ENCODE data around the gene SCRN1. TPM values are rescaled to one million over a fixed set of nuclear protein-coding genes. Genes with fewer than 3 reads are reported as not detected.

Gene SCRN1
- total RNA-seq, 1 donor: 45.6 TPM

DNA sequence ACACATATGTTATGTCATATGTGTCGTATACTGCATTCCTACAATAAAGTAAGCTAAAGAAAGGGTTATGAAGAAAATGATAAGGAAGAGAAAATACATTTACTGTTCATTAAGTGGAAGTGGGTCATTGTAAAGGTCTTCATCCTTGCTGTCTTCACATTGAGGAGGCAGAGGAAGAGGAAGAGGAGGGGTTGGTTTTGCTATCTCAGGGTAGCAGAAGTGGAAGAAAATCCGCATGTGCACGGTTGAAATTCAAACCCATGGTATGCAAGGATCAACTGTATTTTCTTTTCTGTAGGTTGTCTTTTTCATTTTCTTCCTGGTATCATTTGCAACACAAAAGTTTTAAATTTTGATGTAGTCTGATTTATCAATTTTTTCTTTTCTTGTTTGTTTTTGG is 44.9 kb upstream of the SCRN1 start:
- TF ChIP-seq, protein P1, sequence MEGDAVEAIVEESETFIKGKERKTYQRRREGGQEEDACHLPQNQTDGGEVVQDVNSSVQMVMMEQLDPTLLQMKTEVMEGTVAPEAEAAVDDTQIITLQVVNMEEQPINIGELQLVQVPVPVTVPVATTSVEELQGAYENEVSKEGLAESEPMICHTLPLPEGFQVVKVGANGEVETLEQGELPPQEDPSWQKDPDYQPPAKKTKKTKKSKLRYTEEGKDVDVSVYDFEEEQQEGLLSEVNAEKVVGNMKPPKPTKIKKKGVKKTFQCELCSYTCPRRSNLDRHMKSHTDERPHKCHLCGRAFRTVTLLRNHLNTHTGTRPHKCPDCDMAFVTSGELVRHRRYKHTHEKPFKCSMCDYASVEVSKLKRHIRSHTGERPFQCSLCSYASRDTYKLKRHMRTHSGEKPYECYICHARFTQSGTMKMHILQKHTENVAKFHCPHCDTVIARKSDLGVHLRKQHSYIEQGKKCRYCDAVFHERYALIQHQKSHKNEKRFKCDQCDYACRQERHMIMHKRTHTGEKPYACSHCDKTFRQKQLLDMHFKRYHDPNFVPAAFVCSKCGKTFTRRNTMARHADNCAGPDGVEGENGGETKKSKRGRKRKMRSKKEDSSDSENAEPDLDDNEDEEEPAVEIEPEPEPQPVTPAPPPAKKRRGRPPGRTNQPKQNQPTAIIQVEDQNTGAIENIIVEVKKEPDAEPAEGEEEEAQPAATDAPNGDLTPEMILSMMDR (IDR thresholded peaks at IDR 0.05; ENCODE audit: extremely low read depth, low read depth, low read length): no peak
- Histone ChIP-seq H3K4me2 (ENCODE audit: insufficient read depth, low read length) (no peak overlapping the region), H3K79me2 (ENCODE audit: insufficient read depth, low read length) (peaks cover 39% of the 10 kb centered on the region), H3K4me1 (ENCODE audit: insufficient read depth, low read length) (peaks cover 18% of the 10 kb centered on the region), H4K20me1 (ENCODE audit: insufficient read depth, low read length) (peaks cover 24% of the 10 kb centered on the region), H2AFZ (ENCODE audit: low read length) (no peak overlapping the region), H3K27ac (ENCODE audit: low read depth, low read length) (no peak overlapping the region), H3K4me3 (ENCODE audit: insufficient read depth, low read length) (no peak overlapping the region), H3K9me3 (ENCODE audit: low read depth, low read length) (no peaks in the 10 kb centered on the region), H3K36me3 (ENCODE audit: insufficient read depth, low read length) (no peaks in the 10 kb centered on the region), H3K27me3 (ENCODE audit: insufficient read depth, low read length) (no peaks in the 10 kb centered on the region)
- DNase-seq (ENCODE audit: insufficient read length, low spot score, missing footprints): no peak

DNA sequence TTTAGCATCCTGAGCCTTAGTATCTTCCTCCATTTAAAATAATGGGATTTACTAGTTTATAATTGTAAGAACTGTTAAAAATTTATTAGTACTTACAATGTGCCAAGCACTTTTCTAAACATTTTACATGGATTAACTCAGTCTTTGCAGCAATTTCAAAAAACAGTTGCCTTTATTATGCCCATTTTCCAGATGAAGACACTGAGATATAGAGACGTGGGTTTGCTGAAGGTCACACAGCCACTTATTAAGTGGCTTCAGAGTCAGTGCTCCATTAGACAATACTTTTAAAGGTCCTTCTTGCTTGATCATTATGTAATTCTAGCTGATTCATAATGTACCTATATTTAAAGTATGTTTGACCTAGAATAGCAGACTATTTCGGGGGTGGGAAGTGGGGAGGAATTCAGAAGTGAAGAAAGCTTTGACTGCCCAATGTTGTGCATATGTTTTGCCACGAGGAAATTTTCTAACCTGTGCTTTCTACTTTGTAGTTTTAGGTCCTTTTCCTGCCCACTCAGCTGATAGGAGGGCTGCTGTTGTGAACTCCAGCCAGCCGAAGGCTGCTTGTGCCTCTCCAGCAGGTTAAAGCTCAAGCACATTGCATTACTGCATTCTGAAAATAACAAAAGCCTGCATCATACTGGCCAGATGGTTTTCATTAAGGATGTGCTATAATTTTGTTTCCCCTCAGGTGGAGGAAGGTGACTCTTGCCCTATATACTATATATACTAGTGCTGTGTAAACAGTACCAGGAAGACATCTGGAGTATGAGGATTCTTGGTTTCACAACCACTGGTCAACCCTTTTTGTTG is 42.9 kb upstream of the SCRN1 start:
- H2AFZ ChIP-seq (ENCODE audit: low read length): no peak overlapping the region
- no peak overlapping the region for H3K4me2 ChIP-seq (ENCODE audit: insufficient read depth, low read length)
- no peak overlapping the region for H3K27ac ChIP-seq (ENCODE audit: low read depth, low read length)
- H3K79me2 ChIP-seq (ENCODE audit: insufficient read depth, low read length): peaks cover 50% of the 10 kb centered on the region
- no peak overlapping the region for H3K4me3 ChIP-seq (ENCODE audit: insufficient read depth, low read length)
- TF ChIP-seq, protein P1 (IDR thresholded peaks at IDR 0.05; ENCODE audit: extremely low read depth, low read depth, low read length): no peak
- DNase-seq (ENCODE audit: insufficient read length, low spot score, missing footprints): peak; percentile 54
- no peaks in the 10 kb centered on the region for H3K27me3 ChIP-seq (ENCODE audit: insufficient read depth, low read length)
- no peaks in the 10 kb centered on the region for H3K36me3 ChIP-seq (ENCODE audit: insufficient read depth, low read length)
- peaks cover 25% of the 10 kb centered on the region for H4K20me1 ChIP-seq (ENCODE audit: insufficient read depth, low read length)
- H3K4me1 ChIP-seq (ENCODE audit: insufficient read depth, low read length): peaks cover 28% of the 10 kb centered on the region
- no peaks in the 10 kb centered on the region for H3K9me3 ChIP-seq (ENCODE audit: low read depth, low read length)

DNA sequence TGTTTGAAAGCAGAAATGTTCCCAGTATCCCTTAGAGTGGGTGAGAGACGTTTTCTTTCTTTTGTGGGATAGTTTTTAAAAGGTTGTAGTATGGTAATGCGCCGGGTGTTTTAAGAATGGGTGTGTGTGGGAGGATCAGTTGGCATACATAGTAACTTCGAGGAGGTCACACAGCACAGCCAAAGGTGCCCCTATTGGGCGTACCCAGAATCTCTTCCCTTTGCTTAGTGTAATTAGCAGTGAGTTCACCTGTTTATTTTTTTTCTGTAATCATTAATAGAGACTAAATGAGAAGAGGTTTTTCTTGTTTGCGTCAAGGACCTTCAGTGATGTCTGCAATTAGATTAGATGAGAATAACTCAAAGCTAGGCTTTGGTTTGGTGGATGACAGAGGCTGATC is 40.1 kb upstream of the SCRN1 start:
- no peaks in the 10 kb centered on the region for H3K27me3 ChIP-seq (ENCODE audit: insufficient read depth, low read length)
- no peak overlapping the region for H3K27ac ChIP-seq (ENCODE audit: low read depth, low read length)
- peak; percentile 53 for DNase-seq (ENCODE audit: insufficient read length, low spot score, missing footprints)
- peaks cover 59% of the 10 kb centered on the region for H3K79me2 ChIP-seq (ENCODE audit: insufficient read depth, low read length)
- H3K4me3 ChIP-seq (ENCODE audit: insufficient read depth, low read length): peak overlapping the region; percentile 82
- H3K4me2 ChIP-seq (ENCODE audit: insufficient read depth, low read length): peak overlapping the region; percentile 98
- TF ChIP-seq, protein P1 (IDR thresholded peaks at IDR 0.05; ENCODE audit: extremely low read depth, low read depth, low read length): no peak
- peaks cover 40% of the 10 kb centered on the region for H3K4me1 ChIP-seq (ENCODE audit: insufficient read depth, low read length)
- H2AFZ ChIP-seq (ENCODE audit: low read length): peak overlapping the region; percentile 91
- H4K20me1 ChIP-seq (ENCODE audit: insufficient read depth, low read length): peaks cover 29% of the 10 kb centered on the region
- H3K9me3 ChIP-seq (ENCODE audit: low read depth, low read length): no peaks in the 10 kb centered on the region
- H3K36me3 ChIP-seq (ENCODE audit: insufficient read depth, low read length): no peaks in the 10 kb centered on the region

DNA sequence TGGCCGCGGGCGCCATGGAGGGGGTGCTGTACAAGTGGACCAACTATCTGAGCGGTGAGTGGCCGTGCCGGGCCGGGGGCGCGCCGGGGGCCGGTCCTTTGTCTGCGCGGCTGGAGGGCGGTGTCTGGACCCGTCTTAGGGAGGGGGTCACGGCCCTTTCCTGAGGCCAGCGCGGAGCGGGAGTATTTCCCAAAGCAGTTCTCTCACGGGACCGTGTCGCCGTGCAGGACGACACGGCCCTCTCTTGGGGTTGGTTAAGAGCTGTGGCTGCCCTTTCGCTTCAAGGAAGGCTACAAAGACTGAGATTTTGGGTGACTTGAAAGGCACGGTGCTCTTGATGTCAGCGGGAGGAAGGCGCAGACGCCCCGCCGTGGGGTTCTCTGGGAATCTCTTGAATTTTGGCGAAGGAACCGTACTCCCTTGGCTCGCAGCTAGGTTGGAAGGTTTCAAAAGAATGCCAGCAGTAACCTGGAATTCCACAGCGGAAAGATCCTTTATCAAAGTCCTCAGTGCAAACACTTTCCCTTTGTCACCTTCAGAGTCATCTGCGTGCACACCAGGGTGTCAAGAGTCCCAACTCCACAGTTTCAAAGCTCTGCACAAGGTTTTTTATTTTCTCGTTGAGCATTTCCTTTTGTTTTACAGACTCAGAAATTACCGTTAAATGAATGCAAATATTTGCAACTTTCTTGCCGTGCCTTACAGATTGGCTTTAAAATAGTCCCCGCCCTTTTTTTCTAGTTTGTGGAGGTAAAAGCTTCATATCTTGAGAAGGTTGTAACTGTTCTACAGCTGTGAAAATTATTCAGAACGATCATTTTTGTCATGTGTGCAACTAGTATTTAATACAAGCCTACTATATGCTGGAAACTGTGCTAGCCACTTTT is 39.4 kb upstream of the SCRN1 start:
- H3K27ac ChIP-seq (ENCODE audit: low read depth, low read length): peak overlapping the region; percentile 46
- H2AFZ ChIP-seq (ENCODE audit: low read length): peak overlapping the region; percentile 91
- no peaks in the 10 kb centered on the region for H3K36me3 ChIP-seq (ENCODE audit: insufficient read depth, low read length)
- H4K20me1 ChIP-seq (ENCODE audit: insufficient read depth, low read length): peaks cover 30% of the 10 kb centered on the region
- DNase-seq (ENCODE audit: insufficient read length, low spot score, missing footprints): peak; percentile 86
- H3K4me2 ChIP-seq (ENCODE audit: insufficient read depth, low read length): peak overlapping the region; percentile 98
- H3K9me3 ChIP-seq (ENCODE audit: low read depth, low read length): no peaks in the 10 kb centered on the region
- TF ChIP-seq, protein P1 (IDR thresholded peaks at IDR 0.05; ENCODE audit: extremely low read depth, low read depth, low read length): no peak
- peaks cover 42% of the 10 kb centered on the region for H3K4me1 ChIP-seq (ENCODE audit: insufficient read depth, low read length)
- peaks cover 61% of the 10 kb centered on the region for H3K79me2 ChIP-seq (ENCODE audit: insufficient read depth, low read length)
- no peaks in the 10 kb centered on the region for H3K27me3 ChIP-seq (ENCODE audit: insufficient read depth, low read length)
- peak overlapping the region; percentile 82 for H3K4me3 ChIP-seq (ENCODE audit: insufficient read depth, low read length)
